RWPE2 (cell line): ENCODE measurements around the gene PDILT.

ENCODE experiments used
- ATAC-seq: fragments of 200-7000 bp; cut with Tn5 transposase; 3 replicates; pipeline ENCODE4 v1.9.1; 2021; ENCODE audit warnings: low read depth
- DNase-seq: peaks from one replicate; pipeline ENCODE4 v3.0.0-alpha.2; 2020; ENCODE audit warnings: low spot score
- H3K27ac ChIP-seq: fragments of 450-650 bp; 2 replicates; pipeline ENCODE4 v1.5.1; 2017; ENCODE audit warnings: mild to moderate bottlenecking; ENCODE audit not compliant: poor library complexity, severe bottlenecking
- H3K27me3 ChIP-seq: fragments of 250-450 bp; sonication (Bioruptor Pico); 2 replicates; pipeline ENCODE4 v1.5.1; 2021; ENCODE audit warnings: mild to moderate bottlenecking, moderate library complexity; ENCODE audit not compliant: insufficient read depth, poor library complexity, severe bottlenecking
- H3K36me3 ChIP-seq: fragments of 250-450 bp; sonication (Bioruptor Pico); 2 replicates; pipeline ENCODE4 v1.5.1; 2020; ENCODE audit warnings: low read depth, mild to moderate bottlenecking, moderate library complexity
- H3K4me1 ChIP-seq: fragments of 250-450 bp; sonication (Bioruptor Pico); 2 replicates; pipeline ENCODE4 v1.5.1; 2021; ENCODE audit warnings: mild to moderate bottlenecking, moderate library complexity; ENCODE audit not compliant: insufficient read depth, poor library complexity, severe bottlenecking
- H3K4me3 ChIP-seq: fragments of 250-450 bp; sonication (Bioruptor Pico); 2 replicates; pipeline ENCODE4 v1.5.1; 2021; ENCODE audit warnings: mild to moderate bottlenecking, moderate library complexity; ENCODE audit not compliant: severe bottlenecking
- H3K9me3 ChIP-seq: fragments of 250-450 bp; sonication (Bioruptor Pico); 2 replicates; pipeline ENCODE4 v1.5.1; 2021; ENCODE audit warnings: mild to moderate bottlenecking, moderate library complexity; ENCODE audit not compliant: severe bottlenecking
- TF ChIP-seq, protein P1 (sequence below): fragments of 450-650 bp; IDR thresholded peaks from one replicate; pipeline ENCODE4 v1.5.1; 2017; ENCODE audit warnings: mild to moderate bottlenecking, moderate library complexity; ENCODE audit not compliant: poor library complexity, severe bottlenecking

The PDILT gene

DNA sequence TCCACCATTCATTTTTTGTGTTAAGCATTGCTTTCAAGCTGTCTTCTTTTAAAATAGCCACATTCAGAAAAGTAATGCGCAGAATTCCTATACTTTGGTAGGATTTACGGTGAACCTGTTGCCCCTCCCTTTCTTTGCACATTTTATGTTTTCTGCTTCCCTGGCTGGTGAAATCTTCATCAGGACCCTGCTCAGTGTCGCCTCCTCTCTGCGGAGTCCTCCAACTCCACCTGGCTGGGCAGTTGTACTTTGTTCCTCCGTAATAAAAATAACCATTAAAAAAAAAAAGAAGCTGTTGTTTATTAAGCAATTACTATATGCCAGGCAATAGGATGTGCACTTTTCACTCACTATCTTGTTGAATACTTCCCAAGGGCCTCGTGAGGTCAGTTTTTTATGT is 54.9 kb downstream of the PDILT start:
- Histone ChIP-seq H3K36me3 (no peaks in the 10 kb centered on the region), H3K27ac (no peak overlapping the region), H3K27me3 (peaks cover 7% of the 10 kb centered on the region), H3K9me3 (no peaks in the 10 kb centered on the region), H3K4me3 (no peak overlapping the region), H3K4me1 (no peaks in the 10 kb centered on the region)
- TF ChIP-seq, protein P1, sequence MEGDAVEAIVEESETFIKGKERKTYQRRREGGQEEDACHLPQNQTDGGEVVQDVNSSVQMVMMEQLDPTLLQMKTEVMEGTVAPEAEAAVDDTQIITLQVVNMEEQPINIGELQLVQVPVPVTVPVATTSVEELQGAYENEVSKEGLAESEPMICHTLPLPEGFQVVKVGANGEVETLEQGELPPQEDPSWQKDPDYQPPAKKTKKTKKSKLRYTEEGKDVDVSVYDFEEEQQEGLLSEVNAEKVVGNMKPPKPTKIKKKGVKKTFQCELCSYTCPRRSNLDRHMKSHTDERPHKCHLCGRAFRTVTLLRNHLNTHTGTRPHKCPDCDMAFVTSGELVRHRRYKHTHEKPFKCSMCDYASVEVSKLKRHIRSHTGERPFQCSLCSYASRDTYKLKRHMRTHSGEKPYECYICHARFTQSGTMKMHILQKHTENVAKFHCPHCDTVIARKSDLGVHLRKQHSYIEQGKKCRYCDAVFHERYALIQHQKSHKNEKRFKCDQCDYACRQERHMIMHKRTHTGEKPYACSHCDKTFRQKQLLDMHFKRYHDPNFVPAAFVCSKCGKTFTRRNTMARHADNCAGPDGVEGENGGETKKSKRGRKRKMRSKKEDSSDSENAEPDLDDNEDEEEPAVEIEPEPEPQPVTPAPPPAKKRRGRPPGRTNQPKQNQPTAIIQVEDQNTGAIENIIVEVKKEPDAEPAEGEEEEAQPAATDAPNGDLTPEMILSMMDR = no peak
- ATAC-seq = no peak
- DNase-seq = no peak

DNA sequence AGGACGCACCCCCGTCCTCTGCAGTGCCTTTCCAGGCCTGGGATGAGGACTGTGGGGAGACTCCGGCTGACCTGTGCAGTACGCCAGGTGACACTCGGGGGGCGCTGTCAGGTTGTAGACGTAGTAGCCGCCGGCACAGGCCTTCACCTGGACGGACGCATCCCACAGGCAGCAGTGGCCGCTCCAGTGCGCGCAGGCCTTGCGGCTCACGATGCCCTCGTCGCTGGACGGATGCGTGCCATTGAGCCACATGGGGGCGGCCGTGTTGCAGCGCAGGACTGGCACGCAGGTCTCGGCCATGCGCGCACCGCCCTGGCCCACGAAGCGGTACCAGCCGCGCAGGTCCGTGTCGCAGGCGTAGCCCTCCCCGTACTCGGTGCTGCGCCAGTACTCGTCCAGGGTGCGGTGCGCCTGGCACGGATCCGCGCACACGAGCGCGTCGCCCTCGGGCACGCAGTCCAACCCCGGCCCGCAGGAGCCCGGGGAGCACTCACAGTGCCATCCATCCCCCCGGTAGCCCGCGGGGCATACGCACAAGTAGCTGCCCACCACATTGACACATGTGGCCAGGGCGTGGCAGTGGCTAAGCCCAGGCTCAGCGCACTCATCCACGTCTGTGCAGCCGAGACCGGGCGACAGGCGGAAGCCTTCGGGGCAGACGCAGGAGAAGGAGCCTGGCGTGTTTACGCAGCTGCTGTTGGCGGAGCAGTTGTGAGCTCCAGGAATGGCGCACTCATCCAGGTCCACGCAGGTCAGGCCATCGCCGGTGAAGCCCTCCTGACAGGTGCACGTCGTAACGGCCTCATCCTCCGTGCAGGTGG is 56.0 kb downstream of the PDILT start:
- DNase-seq = no peak
- no peak overlapping the region for H3K4me3 ChIP-seq
- ATAC-seq = peak; percentile 23; the same call in 2 of the 3 replicates
- TF ChIP-seq, protein P1 = no peak
- no peaks in the 10 kb centered on the region for H3K9me3 ChIP-seq
- H3K27me3 ChIP-seq = peaks cover 4% of the 10 kb centered on the region
- H3K4me1 ChIP-seq = no peaks in the 10 kb centered on the region
- H3K36me3 ChIP-seq = no peaks in the 10 kb centered on the region
- no peak overlapping the region for H3K27ac ChIP-seq

DNA sequence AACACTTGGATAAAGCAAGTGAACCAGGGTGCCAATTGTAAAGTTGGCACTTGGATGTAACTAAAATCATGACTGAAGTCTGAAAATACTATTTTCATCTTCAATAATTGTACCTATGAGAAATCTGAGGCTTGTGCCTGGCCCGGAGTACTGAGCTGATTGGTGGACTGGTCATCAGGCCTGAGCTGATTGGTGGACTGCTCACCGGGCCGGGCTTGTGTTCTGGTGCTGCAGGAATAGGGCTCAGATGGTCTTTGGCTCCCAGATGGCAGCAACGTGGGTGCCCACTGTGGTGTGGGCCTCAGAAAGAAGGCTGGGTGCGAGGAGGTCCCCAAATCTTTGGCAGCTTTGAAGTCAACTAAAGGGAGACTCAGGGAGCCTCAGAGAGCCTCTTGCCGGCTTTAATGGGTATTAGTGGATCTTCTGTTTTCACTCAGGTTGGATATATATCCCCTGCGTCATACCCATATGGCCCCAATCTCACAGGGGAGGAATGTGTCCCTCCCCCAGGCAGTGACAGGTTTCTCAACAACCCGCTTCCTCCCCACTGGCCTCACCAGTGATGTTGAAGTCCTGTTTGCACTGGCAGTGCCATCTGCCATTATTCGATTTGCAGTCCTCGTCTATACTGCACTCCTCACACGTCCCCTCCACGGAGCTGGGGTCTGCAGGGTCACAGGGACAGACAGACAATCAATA is 56.7 kb downstream of the PDILT start:
- H3K27me3 ChIP-seq = peaks cover 4% of the 10 kb centered on the region
- TF ChIP-seq, protein P1 = no peak
- H3K4me3 ChIP-seq = no peak overlapping the region
- ATAC-seq (no peak), DNase-seq (no peak)
- H3K27ac ChIP-seq = no peak overlapping the region
- H3K9me3 ChIP-seq = no peaks in the 10 kb centered on the region
- no peaks in the 10 kb centered on the region for H3K4me1 ChIP-seq
- H3K36me3 ChIP-seq = no peaks in the 10 kb centered on the region

DNA sequence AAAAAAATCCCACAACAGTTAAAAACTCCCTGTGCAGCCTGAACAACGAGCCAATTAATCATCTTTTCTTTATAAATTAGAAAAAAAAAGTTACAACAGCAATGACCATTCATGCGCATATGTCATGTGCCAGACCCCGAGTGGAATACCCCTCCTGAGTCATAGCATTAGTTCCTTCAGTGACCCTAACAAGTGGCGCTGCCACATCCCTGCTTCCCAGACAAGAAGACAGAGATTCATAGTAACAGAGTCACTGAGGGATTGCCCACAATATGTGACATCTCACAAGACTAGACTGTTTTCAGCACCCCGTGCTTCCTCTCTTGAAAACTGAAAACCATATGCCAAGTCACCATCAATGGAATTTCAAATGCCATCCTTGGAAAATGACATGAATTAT is 59.9 kb downstream of the PDILT start:
- no peaks in the 10 kb centered on the region for H3K36me3 ChIP-seq
- DNase-seq (no peak), ATAC-seq (no peak)
- TF ChIP-seq, protein P1 = no peak
- H3K4me3 ChIP-seq = no peak overlapping the region
- no peaks in the 10 kb centered on the region for H3K27me3 ChIP-seq
- H3K4me1 ChIP-seq = no peaks in the 10 kb centered on the region
- no peaks in the 10 kb centered on the region for H3K9me3 ChIP-seq
- H3K27ac ChIP-seq = no peak overlapping the region
